LNCaP clone FGC (cell line): ENCODE results near the gene FAM120A.
A peak's percentile ranks its signal among the peaks of the same experiment; 100 is the strongest.

Source experiments
- DNase-seq: peaks from one replicate; pipeline ENCODE4 v3.0.0-alpha.2; 2011; ENCODE audit warnings: low read depth
- H3K4me3 ChIP-seq: 2 replicates; pipeline ENCODE4 v1.5.1; 2011; ENCODE audit warnings: mild to moderate bottlenecking, low read depth, low read length, control low read depth
- CTCF ChIP-seq: IDR thresholded peaks from 2 replicates; pipeline ENCODE4 v1.5.1; 2012; ENCODE audit warnings: mild to moderate bottlenecking; ENCODE audit not compliant: control insufficient read depth, insufficient read depth; ENCODE audit errors: extremely low read depth

Gene FAM120A

GRCh38 chr9:93447655-93448054 is 3.8 kb upstream of the FAM120A start:
- no peak for TF ChIP-seq CTCF
- H3K4me3 ChIP-seq, result no peak overlapping the region
- no peak for DNase-seq

- no peak for DNase-seq
- peak overlapping the region; percentile 70 for H3K4me3 ChIP-seq
Observed at GRCh38 chr9:93451849-93452709, 594 bp downstream of the FAM120A start.

GRCh38 chr9:93452710-93453046 is 1.2 kb downstream of the FAM120A start:
- no peak for TF ChIP-seq CTCF
- peak overlapping the region; percentile 70 for H3K4me3 ChIP-seq
- no peak for DNase-seq

More at GRCh38 chr9:93451849-93452709, 594 bp downstream of the FAM120A start:
- 0 out of 2 replicates have a peak, but pooled peaks have one; percentile 3 for TF ChIP-seq CTCF

GRCh38 chr9:93453047-93453914 is 1.8 kb downstream of the FAM120A start, which contains the start of gene FAM120AOS:
Gene FAM120AOS (minus strand): TSS chr9:93453581. CDS start chr9:93452709, 872 bp downstream.
- peak within 1 kb of the TSS; percentile 70 for H3K4me3 ChIP-seq
- peak; percentile 88 for DNase-seq
- no peak for TF ChIP-seq CTCF

- no peak for DNase-seq
- no peak overlapping the region for H3K4me3 ChIP-seq
- no peak for TF ChIP-seq CTCF
Observed at GRCh38 chr9:93456022-93456421, 4.5 kb downstream of the FAM120A start.

- TF ChIP-seq CTCF, result no peak
- no peak for DNase-seq
- no peak overlapping the region for H3K4me3 ChIP-seq
Observed at GRCh38 chr9:93456504-93456903, 5.0 kb downstream of the FAM120A start.
